Endothelial cell of umbilical vein (primary cell): Measurements from ENCODE around the gene NOD1. TPM values are rescaled to one million over a fixed set of nuclear protein-coding genes. Genes with fewer than 3 reads are reported as not detected.

Experiments
- BruUV-seq: library from RNA; stranded (reverse); fragments of 400-500 nt; replicated peaks from 2 replicates; lab custom pipeline; 2021; lab: Mats Ljungman, UMichigan
- CTCF ChIA-PET: fragments of 300-600, 350-600 bp; sonication (Branson Sonifier 250); formaldehyde crosslinking; loops from one replicate; lab custom pipeline; 2021; ENCODE audit warnings: antibody characterized with exemption, inconsistent platforms; lab: Charles Lee
- POLR2A ChIA-PET: fragments of 300-600, 350-600 bp; sonication (Branson Sonifier 250); formaldehyde crosslinking; loops from one replicate; lab custom pipeline; 2021; ENCODE audit warnings: antibody characterized with exemption, inconsistent platforms; lab: Charles Lee
- DNase-seq: peaks from one replicate; pipeline ENCODE4 v3.0.0-alpha.2; 2011; ENCODE audit warnings: low read depth, low spot score
- FAIRE-seq: peaks from 2 replicates; lab custom pipeline; 2011; peaks lifted over from hg19 to GRCh38; lab: Jason Lieb, UNC
- H2AFZ ChIP-seq: 2 replicates; pipeline ENCODE4 v1.6.0; 2012; ENCODE audit warnings: low read depth, low read length, control low read depth, inconsistent platforms
- H3K27ac ChIP-seq: 2 replicates; pipeline ENCODE4 v1.5.1; 2011; ENCODE audit warnings: low read depth, mild to moderate bottlenecking, control low read depth, low read length, moderate library complexity; ENCODE audit not compliant: insufficient read depth
- H3K27me3 ChIP-seq, 2 experiments: 2 replicates each; pipeline versions ENCODE4 v1.6.0 to v1.6.1; 2011; ENCODE audit warnings: low read length in 2 of 2, mixed read lengths in 1 of 2; ENCODE audit not compliant: control insufficient read depth in 2 of 2, insufficient read depth in 2 of 2
- H3K36me3 ChIP-seq, 2 experiments: 2 replicates in 1 of 2; 3 replicates in 1 of 2; pipeline ENCODE4 v1.5.1; 2011; ENCODE audit warnings: low read length in 2 of 2, mild to moderate bottlenecking in 1 of 2, moderate library complexity in 1 of 2; ENCODE audit not compliant: control insufficient read depth in 2 of 2, insufficient read depth in 2 of 2; ENCODE audit errors: extremely low read depth in 1 of 2
- H3K4me1 ChIP-seq: 3 replicates; pipeline ENCODE4 v1.5.1; 2011; ENCODE audit warnings: mild to moderate bottlenecking, low read length; ENCODE audit not compliant: control insufficient read depth, insufficient read depth; ENCODE audit errors: extremely low read depth
- H3K4me2 ChIP-seq: 2 replicates; pipeline ENCODE4 v1.6.1; 2011; ENCODE audit warnings: low read length, control low read depth, mixed read lengths; ENCODE audit not compliant: insufficient read depth
- H3K4me3 ChIP-seq, 3 experiments: fragments of 200-600 bp in 1 of 3; sonication (generic), shearing (Covaris generic) in 1 of 3; replicated peaks in 1 of 3; 2 replicates each; pipeline ENCODE4 v1.5.1; 2011 to 2016; ENCODE audit warnings: control low read depth in 3 of 3, low read length in 3 of 3, mild to moderate bottlenecking in 2 of 3, inconsistent platforms in 1 of 3, low read depth in 1 of 3, moderate library complexity in 1 of 3; ENCODE audit not compliant: insufficient read depth in 1 of 3
- H3K79me2 ChIP-seq: 2 replicates; pipeline ENCODE4 v1.6.0; 2012; ENCODE audit warnings: low read length, inconsistent platforms; ENCODE audit not compliant: control insufficient read depth, insufficient read depth
- H3K9ac ChIP-seq: replicated peaks from 2 replicates; pipeline ENCODE3; 2011; ENCODE audit warnings: low read length, control low read depth; ENCODE audit not compliant: insufficient read depth; ENCODE audit errors: extremely low read depth
- H3K9me1 ChIP-seq: replicated peaks from 3 replicates; pipeline ENCODE4 v1.6.0; 2011; ENCODE audit warnings: mild to moderate bottlenecking, low read length; ENCODE audit not compliant: control insufficient read depth, insufficient read depth; ENCODE audit errors: extremely low read depth
- H3K9me3 ChIP-seq: replicated peaks from 2 replicates; pipeline ENCODE4 v1.5.1; 2012; ENCODE audit warnings: low read length, inconsistent platforms; ENCODE audit not compliant: control insufficient read depth, insufficient read depth
- H4K20me1 ChIP-seq: replicated peaks from 2 replicates; pipeline ENCODE3; 2011; ENCODE audit warnings: mild to moderate bottlenecking, low read length; ENCODE audit not compliant: control insufficient read depth, insufficient read depth; ENCODE audit errors: extremely low read depth
- EZH2 ChIP-seq: IDR thresholded peaks from 2 replicates; pipeline ENCODE4 v1.6.1; 2012; ENCODE audit warnings: borderline replicate concordance, low read depth, mild to moderate bottlenecking, moderate library complexity, low read length, inconsistent platforms; ENCODE audit not compliant: severe bottlenecking
- FOS ChIP-seq: IDR thresholded peaks from 2 replicates; pipeline ENCODE4 v1.6.1; 2011; ENCODE audit warnings: mild to moderate bottlenecking, low read length, moderate library complexity, borderline replicate concordance; ENCODE audit not compliant: insufficient read depth
- GATA2 ChIP-seq: IDR thresholded peaks from 2 replicates; pipeline ENCODE4 v1.7.0; 2011; ENCODE audit warnings: low read depth, mild to moderate bottlenecking, moderate library complexity, mixed read lengths, low read length; ENCODE audit not compliant: insufficient read length, insufficient read depth
- JUN ChIP-seq: IDR thresholded peaks from 2 replicates; pipeline ENCODE4 v1.6.1; 2011; ENCODE audit warnings: borderline replicate concordance, low read depth; ENCODE audit not compliant: insufficient read length, insufficient read depth
- MAX ChIP-seq: IDR thresholded peaks from 2 replicates; pipeline ENCODE4 v1.6.1; 2011; ENCODE audit not compliant: insufficient read depth, insufficient read length
- POLR2A ChIP-seq: IDR thresholded peaks from 2 replicates; pipeline ENCODE4 v1.6.1; 2012; ENCODE audit warnings: low read depth, mild to moderate bottlenecking, control low read depth, low read length
- POLR2AphosphoS5 ChIP-seq: IDR thresholded peaks from 2 replicates; pipeline ENCODE4 v1.6.1; 2012; ENCODE audit warnings: low read depth, mild to moderate bottlenecking, control low read depth, low read length, moderate library complexity; ENCODE audit not compliant: insufficient read depth
- dilution Hi-C: fragments of 300-500 bp; cut with MboI; formaldehyde crosslinking; loops from one replicate; pipeline ENCODE4 v1.15.0; 2019; ENCODE audit warnings: low sequenced_read_pairs; ENCODE audit not compliant: extremely low pct_ligation_motif_present
- intact Hi-C: fragments of 100-400 bp; cut with micrococcal nuclease; formaldehyde crosslinking; loops from one replicate; pipeline ENCODE4 v1.10.0; 2022
- polyA plus RNA-seq, 4 experiments: library from polyadenylated mRNA; depleted of rRNA in 3 of 4; stranded (reverse) in 3 of 4; unstranded in 1 of 4; fragments of >200 nt; gene quantifications; 2 replicates each; pipeline versions ENCODE4 v1.2.1 to v1.2.3, GENCODE V29; 2011 to 2012; ENCODE audit warnings: missing spikeins in 1 of 4
- total RNA-seq: library from RNA; stranded (reverse); gene quantifications from 2 replicates; pipeline ENCODE4 v1.2.3, GENCODE V29; 2021
- TF ChIP-seq, protein P1 (sequence below), 2 donors: IDR thresholded peaks; 1 replicate in 1 of 2; 2 replicates in 1 of 2; pipeline ENCODE4 v1.5.1; 2011; ENCODE audit warnings: low read length in 2 of 2, mild to moderate bottlenecking in 2 of 2, moderate library complexity in 2 of 2, control low read depth in 1 of 2, inconsistent platforms in 1 of 2, low read depth in 1 of 2; ENCODE audit not compliant: insufficient read depth in 1 of 2; ENCODE audit errors: extremely low read depth in 1 of 2

The NOD1 gene
- total and polyA plus RNA-seq, 2 donors (not counting 3 experiments of a cell fraction or from before 2014, with no cell fraction given) = 22.1 to 39.2 TPM

- Histone ChIP-seq H3K79me2 (no peaks in the 10 kb centered on the region), H3K27me3 (no peaks in the 10 kb centered on the region), H2AFZ (no peak overlapping the region), H3K36me3 (peaks cover 10 to 44% of the 10 kb centered on the region in 2 experiments), H3K9me3 (no peaks in the 10 kb centered on the region), H3K4me2 (no peak overlapping the region), H3K9me1 (no peaks in the 10 kb centered on the region), H3K4me3 (no peak overlapping the region), H3K27ac (no peak overlapping the region), H3K4me1 (no peaks in the 10 kb centered on the region), H3K9ac (no peak overlapping the region), H4K20me1 (no peaks in the 10 kb centered on the region)
- dilution Hi-C loops = no loop called here
- ChIA-PET CTCF (no interaction called here), POLR2A (no interaction called here)
- intact Hi-C loops = no loop called here
- FAIRE-seq (no peak), DNase-seq (no peak)
- TF ChIP-seq, protein P1, sequence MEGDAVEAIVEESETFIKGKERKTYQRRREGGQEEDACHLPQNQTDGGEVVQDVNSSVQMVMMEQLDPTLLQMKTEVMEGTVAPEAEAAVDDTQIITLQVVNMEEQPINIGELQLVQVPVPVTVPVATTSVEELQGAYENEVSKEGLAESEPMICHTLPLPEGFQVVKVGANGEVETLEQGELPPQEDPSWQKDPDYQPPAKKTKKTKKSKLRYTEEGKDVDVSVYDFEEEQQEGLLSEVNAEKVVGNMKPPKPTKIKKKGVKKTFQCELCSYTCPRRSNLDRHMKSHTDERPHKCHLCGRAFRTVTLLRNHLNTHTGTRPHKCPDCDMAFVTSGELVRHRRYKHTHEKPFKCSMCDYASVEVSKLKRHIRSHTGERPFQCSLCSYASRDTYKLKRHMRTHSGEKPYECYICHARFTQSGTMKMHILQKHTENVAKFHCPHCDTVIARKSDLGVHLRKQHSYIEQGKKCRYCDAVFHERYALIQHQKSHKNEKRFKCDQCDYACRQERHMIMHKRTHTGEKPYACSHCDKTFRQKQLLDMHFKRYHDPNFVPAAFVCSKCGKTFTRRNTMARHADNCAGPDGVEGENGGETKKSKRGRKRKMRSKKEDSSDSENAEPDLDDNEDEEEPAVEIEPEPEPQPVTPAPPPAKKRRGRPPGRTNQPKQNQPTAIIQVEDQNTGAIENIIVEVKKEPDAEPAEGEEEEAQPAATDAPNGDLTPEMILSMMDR (IDR thresholded peaks at IDR 0.05; ENCODE audit: extremely low read depth in 1 of 2, insufficient read depth in 1 of 2, low read depth in 1 of 2, low read length in 2 of 2) = no peak
- TF ChIP-seq EZH2 (no peak), POLR2A (no peak), POLR2AphosphoS5 (no peak), JUN (no peak), MAX (no peak), FOS (no peak), GATA2 (no peak)
- no TSS peak for BruUV-seq
These were observed 32.8 kb downstream of the NOD1 start for GRCh38 chr7:30445770-30446169.
